ENCODE measurements around the gene GDF7. TPM values are rescaled to one million over a fixed set of nuclear protein-coding genes. Genes with fewer than 3 reads are reported as not detected.

Gene GDF7
- total and polyA plus RNA-seq, 10 of the 15 experiments (the other 5 are each of a cell fraction or from before 2014, with no cell fraction given) = 0.02 to 0.11 (median 0.04) TPM; not detected in 1

DNA sequence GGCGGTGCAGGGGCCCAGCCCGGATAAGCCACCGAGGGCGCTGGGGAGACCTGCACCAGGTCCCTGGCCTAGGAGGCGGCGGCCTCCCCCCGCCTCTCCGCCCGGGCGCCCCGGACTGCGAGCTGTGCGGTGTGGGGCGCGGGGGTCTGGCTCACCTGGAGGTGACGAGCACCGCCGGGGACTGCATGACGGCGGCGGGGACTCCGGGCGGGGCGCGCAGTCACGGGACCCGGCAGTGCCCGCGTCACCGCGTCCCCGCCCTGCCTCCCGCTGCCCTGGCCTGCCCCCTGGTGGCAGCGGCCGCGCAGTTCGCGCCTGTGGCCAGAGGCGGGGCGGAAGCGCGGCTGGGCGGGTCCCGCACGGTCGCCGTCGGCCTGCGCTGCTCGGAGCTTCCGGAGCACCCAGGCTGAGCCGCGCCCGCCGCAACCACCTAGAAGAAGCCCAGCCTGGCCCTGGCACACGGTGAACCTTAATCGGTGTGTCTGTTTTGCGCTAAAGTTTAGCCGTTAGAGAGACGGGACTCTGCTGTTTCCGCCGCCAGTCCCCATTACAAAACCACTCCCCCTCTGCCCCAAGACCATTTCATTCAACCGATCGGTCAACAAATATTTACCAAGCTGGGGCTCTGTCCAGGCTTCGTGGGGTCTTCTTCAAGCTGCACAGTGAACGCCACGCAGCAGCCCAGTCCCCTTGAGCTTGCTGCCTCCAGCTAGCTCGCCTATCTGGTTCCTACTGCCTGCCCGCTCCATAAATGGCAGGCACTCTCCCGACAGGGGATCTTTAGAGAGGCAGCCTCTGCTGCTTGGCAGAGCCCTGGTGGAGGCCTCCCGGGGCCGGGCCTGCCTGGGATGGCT, 15.8 kb upstream of the GDF7 start, which contains the start of gene HS1BP3 (continued):
- TF ChIP-seq, protein P1, sequence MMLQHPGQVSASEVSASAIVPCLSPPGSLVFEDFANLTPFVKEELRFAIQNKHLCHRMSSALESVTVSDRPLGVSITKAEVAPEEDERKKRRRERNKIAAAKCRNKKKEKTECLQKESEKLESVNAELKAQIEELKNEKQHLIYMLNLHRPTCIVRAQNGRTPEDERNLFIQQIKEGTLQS (IDR thresholded peaks at IDR 0.05; ENCODE audit: borderline replicate concordance, extremely low read depth, low read depth, low read length) = peak; percentile 63; the same call in 1 of the 2 replicates
- TF ChIP-seq, protein P2, sequence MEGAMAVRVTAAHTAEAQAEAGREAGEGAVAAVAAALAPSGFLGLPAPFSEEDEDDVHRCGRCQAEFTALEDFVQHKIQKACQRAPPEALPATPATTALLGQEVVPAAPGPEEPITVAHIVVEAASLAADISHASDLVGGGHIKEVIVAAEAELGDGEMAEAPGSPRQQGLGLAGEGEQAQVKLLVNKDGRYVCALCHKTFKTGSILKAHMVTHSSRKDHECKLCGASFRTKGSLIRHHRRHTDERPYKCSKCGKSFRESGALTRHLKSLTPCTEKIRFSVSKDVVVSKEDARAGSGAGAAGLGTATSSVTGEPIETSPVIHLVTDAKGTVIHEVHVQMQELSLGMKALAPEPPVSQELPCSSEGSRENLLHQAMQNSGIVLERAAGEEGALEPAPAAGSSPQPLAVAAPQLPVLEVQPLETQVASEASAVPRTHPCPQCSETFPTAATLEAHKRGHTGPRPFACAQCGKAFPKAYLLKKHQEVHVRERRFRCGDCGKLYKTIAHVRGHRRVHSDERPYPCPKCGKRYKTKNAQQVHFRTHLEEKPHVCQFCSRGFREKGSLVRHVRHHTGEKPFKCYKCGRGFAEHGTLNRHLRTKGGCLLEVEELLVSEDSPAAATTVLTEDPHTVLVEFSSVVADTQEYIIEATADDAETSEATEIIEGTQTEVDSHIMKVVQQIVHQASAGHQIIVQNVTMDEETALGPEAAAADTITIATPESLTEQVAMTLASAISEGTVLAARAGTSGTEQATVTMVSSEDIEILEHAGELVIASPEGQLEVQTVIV (IDR thresholded peaks at IDR 0.05; ENCODE audit: borderline replicate concordance, partially characterized antibody) = no peak
- no peak for TF ChIP-seq EGR1 (IDR thresholded peaks at IDR 0.05; ENCODE audit: borderline replicate concordance in 1 of 2, low read depth in 2 of 2, low read length in 2 of 2)
- no peak; the same call in 1 of the 2 replicates for TF ChIP-seq NBN (IDR thresholded peaks at IDR 0.05)
- TF ChIP-seq IRF3 (IDR thresholded peaks at IDR 0.05) = peak; percentile 56; the same call in 1 of the 2 replicates
- peak; percentile 98 for TF ChIP-seq RB1 (IDR thresholded peaks at IDR 0.05; ENCODE audit: borderline replicate concordance)
- TF ChIP-seq CREM (IDR thresholded peaks at IDR 0.05; ENCODE audit: low read depth) = peak; percentile 79; the same call in 1 of the 2 replicates
